RWPE2 (cell line): ENCODE results near the gene MBD3.

ENCODE experiments used
- ATAC-seq: fragments of 200-7000 bp; cut with Tn5 transposase; 3 replicates; pipeline ENCODE4 v1.9.1; 2021; ENCODE audit warnings: low read depth
- DNase-seq: peaks from one replicate; pipeline ENCODE4 v3.0.0-alpha.2; 2020; ENCODE audit warnings: low spot score
- H3K27ac ChIP-seq: fragments of 450-650 bp; 2 replicates; pipeline ENCODE4 v1.5.1; 2017; ENCODE audit warnings: mild to moderate bottlenecking; ENCODE audit not compliant: poor library complexity, severe bottlenecking
- H3K27me3 ChIP-seq: fragments of 250-450 bp; sonication (Bioruptor Pico); 2 replicates; pipeline ENCODE4 v1.5.1; 2021; ENCODE audit warnings: mild to moderate bottlenecking, moderate library complexity; ENCODE audit not compliant: insufficient read depth, poor library complexity, severe bottlenecking
- H3K36me3 ChIP-seq: fragments of 250-450 bp; sonication (Bioruptor Pico); 2 replicates; pipeline ENCODE4 v1.5.1; 2020; ENCODE audit warnings: low read depth, mild to moderate bottlenecking, moderate library complexity
- H3K4me1 ChIP-seq: fragments of 250-450 bp; sonication (Bioruptor Pico); 2 replicates; pipeline ENCODE4 v1.5.1; 2021; ENCODE audit warnings: mild to moderate bottlenecking, moderate library complexity; ENCODE audit not compliant: insufficient read depth, poor library complexity, severe bottlenecking
- H3K4me3 ChIP-seq: fragments of 250-450 bp; sonication (Bioruptor Pico); 2 replicates; pipeline ENCODE4 v1.5.1; 2021; ENCODE audit warnings: mild to moderate bottlenecking, moderate library complexity; ENCODE audit not compliant: severe bottlenecking
- H3K9me3 ChIP-seq: fragments of 250-450 bp; sonication (Bioruptor Pico); 2 replicates; pipeline ENCODE4 v1.5.1; 2021; ENCODE audit warnings: mild to moderate bottlenecking, moderate library complexity; ENCODE audit not compliant: severe bottlenecking
- CTCF ChIP-seq: fragments of 450-650 bp; IDR thresholded peaks from one replicate; pipeline ENCODE4 v1.5.1; 2017; ENCODE audit warnings: mild to moderate bottlenecking, moderate library complexity; ENCODE audit not compliant: poor library complexity, severe bottlenecking

MBD3 gene

GRCh38 chr19:1620502-1620901 is 27.8 kb upstream of the MBD3 start:
- H3K9me3 ChIP-seq: no peaks in the 10 kb centered on the region
- H3K27ac ChIP-seq: no peak overlapping the region
- no peak overlapping the region for H3K4me3 ChIP-seq
- ATAC-seq (no peak), DNase-seq (no peak)
- H3K4me1 ChIP-seq: no peaks in the 10 kb centered on the region
- TF ChIP-seq CTCF: no peak
- no peaks in the 10 kb centered on the region for H3K27me3 ChIP-seq
- peaks cover 51% of the 10 kb centered on the region for H3K36me3 ChIP-seq

- H3K27me3 ChIP-seq: no peaks in the 10 kb centered on the region
- ATAC-seq (no peak), DNase-seq (peak; percentile 45)
- no peak for TF ChIP-seq CTCF
- H3K27ac ChIP-seq: no peak overlapping the region
- H3K36me3 ChIP-seq: peaks cover 55% of the 10 kb centered on the region
- H3K9me3 ChIP-seq: no peaks in the 10 kb centered on the region
- H3K4me1 ChIP-seq: no peaks in the 10 kb centered on the region
- no peak overlapping the region for H3K4me3 ChIP-seq
These were observed 27.0 kb upstream of the MBD3 start for GRCh38 chr19:1619703-1620102.

GRCh38 chr19:1619094-1619439 is 26.4 kb upstream of the MBD3 start:
- Histone ChIP-seq H3K4me1 (no peaks in the 10 kb centered on the region), H3K4me3 (no peak overlapping the region), H3K27ac (no peak overlapping the region), H3K9me3 (no peaks in the 10 kb centered on the region), H3K27me3 (no peaks in the 10 kb centered on the region), H3K36me3 (peaks cover 55% of the 10 kb centered on the region)
- DNase-seq: peak; percentile 36
- no peak for ATAC-seq
- TF ChIP-seq CTCF: no peak

GRCh38 chr19:1618157-1619093 is 25.8 kb upstream of the MBD3 start:
- peak; percentile 44 for DNase-seq
- Histone ChIP-seq H3K4me1 (no peaks in the 10 kb centered on the region), H3K27ac (no peak overlapping the region), H3K4me3 (no peak overlapping the region), H3K9me3 (no peaks in the 10 kb centered on the region), H3K36me3 (peaks cover 49% of the 10 kb centered on the region), H3K27me3 (no peaks in the 10 kb centered on the region)
- peak; percentile 23 for TF ChIP-seq CTCF
- ATAC-seq: peak; percentile 68

- no peak for TF ChIP-seq CTCF
- Histone ChIP-seq H3K4me3 (no peak overlapping the region), H3K36me3 (peaks cover 45% of the 10 kb centered on the region), H3K4me1 (no peaks in the 10 kb centered on the region), H3K27ac (no peak overlapping the region), H3K9me3 (no peaks in the 10 kb centered on the region), H3K27me3 (no peaks in the 10 kb centered on the region)
- no peak for ATAC-seq
- DNase-seq: no peak
These were observed 24.2 kb upstream of the MBD3 start for GRCh38 chr19:1616875-1617274.
